A673 (cell line): ENCODE results near the gene PRKCH. TPM values are rescaled to one million over a fixed set of nuclear protein-coding genes. Genes with fewer than 3 reads are reported as not detected.

ENCODE experiments used
- BruUV-seq: library from RNA; stranded (reverse); fragments of 400-500 nt; replicated peaks from 2 replicates; lab custom pipeline; 2021; lab: Mats Ljungman, UMichigan
- CTCF ChIA-PET: fragments of 300-600 bp; sonication (Branson Sonifier 250); formaldehyde crosslinking; loops from one replicate; lab custom pipeline; 2022; ENCODE audit warnings: antibody characterized with exemption; lab: Charles Lee
- POLR2A ChIA-PET: fragments of 300-600 bp; sonication (Branson Sonifier 250); formaldehyde crosslinking; loops from one replicate; lab custom pipeline; 2022; ENCODE audit warnings: antibody characterized with exemption; ENCODE audit not compliant: low non-redundant PET; lab: Charles Lee
- DNase-seq: peaks from one replicate; pipeline ENCODE4 v3.0.0-alpha.2; 2015; ENCODE audit warnings: low spot score
- H3K27ac ChIP-seq: fragments of 200-600 bp; sonication (generic); 2 replicates; pipeline ENCODE4 v1.5.1; 2016; ENCODE audit warnings: mixed run types, low read depth, mild to moderate bottlenecking, mixed read lengths, antibody characterized with exemption, low read length; ENCODE audit not compliant: poor library complexity, severe bottlenecking
- H3K27me3 ChIP-seq: fragments of 200-600 bp; sonication (generic); replicated peaks from 2 replicates; pipeline ENCODE4 v1.6.1; 2017; ENCODE audit warnings: mixed run types, low read depth, mild to moderate bottlenecking, mixed read lengths, antibody characterized with exemption, low read length; ENCODE audit not compliant: insufficient read depth, poor library complexity
- H3K36me3 ChIP-seq: fragments of 200-600 bp; sonication (generic); 2 replicates; pipeline ENCODE4 v1.6.1; 2016; ENCODE audit warnings: mixed run types, mild to moderate bottlenecking, mixed read lengths, antibody characterized with exemption, low read length; ENCODE audit not compliant: insufficient read depth, poor library complexity, severe bottlenecking
- H3K4me1 ChIP-seq: fragments of 200-600 bp; sonication (generic); 2 replicates; pipeline ENCODE4 v1.6.1; 2017; ENCODE audit warnings: mixed run types, mild to moderate bottlenecking, mixed read lengths, antibody characterized with exemption, low read length; ENCODE audit not compliant: insufficient read depth, poor library complexity, severe bottlenecking
- H3K4me3 ChIP-seq: fragments of 200-600 bp; sonication (generic); 2 replicates; pipeline ENCODE4 v1.5.1; 2016; ENCODE audit warnings: low read depth, mixed run types, mild to moderate bottlenecking, mixed read lengths, low read length; ENCODE audit not compliant: poor library complexity, severe bottlenecking
- H3K9me3 ChIP-seq: fragments of 200-600 bp; sonication (generic); 2 replicates; pipeline ENCODE4 v1.6.1; 2016; ENCODE audit warnings: mixed run types, low read depth, mild to moderate bottlenecking, mixed read lengths, antibody characterized with exemption, low read length; ENCODE audit not compliant: poor library complexity, severe bottlenecking
- CTCF ChIP-seq: fragments of 300-800, 200-600 bp; sonication (generic); conservative IDR thresholded peaks from 2 replicates; pipeline ENCODE4 v1.5.1; 2017; ENCODE audit warnings: low read depth, mild to moderate bottlenecking, antibody characterized with exemption, low read length, moderate library complexity, mixed read lengths
- EZH2 ChIP-seq: fragments of 200-600 bp; sonication (generic); IDR thresholded peaks from 2 replicates; pipeline ENCODE4 v1.6.1; 2017; ENCODE audit warnings: borderline replicate concordance, low read depth, mild to moderate bottlenecking, mixed read lengths, antibody characterized with exemption, low read length; ENCODE audit not compliant: poor library complexity, severe bottlenecking
- intact Hi-C: fragments of 100-400 bp; cut with micrococcal nuclease; formaldehyde crosslinking; loops from one replicate; pipeline ENCODE4 v1.10.0; 2022; ENCODE audit not compliant: unreplicated experiment
- total RNA-seq: library from RNA; stranded (reverse); gene quantifications from 2 replicates; pipeline ENCODE4 v1.2.3, GENCODE V29; 2021

Gene PRKCH
- total RNA-seq, 1 experiment from 2014 or later, result 1.8 TPM

- TF ChIP-seq CTCF (no peak), EZH2 (no peak)
- peaks cover 26% of the 10 kb centered on the region for H3K4me1 ChIP-seq
- CTCF ChIA-PET, result interaction anchor here (0.5 kb wide), 1 partner anchor 348 kb away, joined by 6 read pairs; no protein-coding TSS in a partner anchor
- H3K4me3 ChIP-seq, result no peak overlapping the region
- POLR2A ChIA-PET, result no interaction called here
- no TSS peak for BruUV-seq
- no peaks in the 10 kb centered on the region for H3K9me3 ChIP-seq
- H3K27ac ChIP-seq, result no peak overlapping the region
- no peaks in the 10 kb centered on the region for H3K27me3 ChIP-seq
- no peaks in the 10 kb centered on the region for H3K36me3 ChIP-seq
- intact Hi-C loops, result no loop called here
- no peak for DNase-seq
Observed at GRCh38 chr14:61434311-61434710, 112.9 kb downstream of the PRKCH start.

- BruUV-seq, result no TSS peak
- Histone ChIP-seq H3K4me1 (peaks cover 35% of the 10 kb centered on the region), H3K9me3 (no peaks in the 10 kb centered on the region), H3K36me3 (no peaks in the 10 kb centered on the region), H3K27me3 (no peaks in the 10 kb centered on the region), H3K4me3 (no peak overlapping the region), H3K27ac (no peak overlapping the region)
- CTCF ChIA-PET, result no interaction called here
- POLR2A ChIA-PET, result no interaction called here
- intact Hi-C loops, result no loop called here
- TF ChIP-seq EZH2 (no peak), CTCF (no peak)
- DNase-seq, result no peak
Observed at GRCh38 chr14:61435563-61436337, 114.4 kb downstream of the PRKCH start.

GRCh38 chr14:61437381-61437780 is 116.0 kb downstream of the PRKCH start:
- DNase-seq, result no peak
- no TSS peak for BruUV-seq
- no peaks in the 10 kb centered on the region for H3K27me3 ChIP-seq
- H3K9me3 ChIP-seq, result no peaks in the 10 kb centered on the region
- peaks cover 35% of the 10 kb centered on the region for H3K4me1 ChIP-seq
- no peaks in the 10 kb centered on the region for H3K36me3 ChIP-seq
- POLR2A ChIA-PET, result interaction anchor here (0.6 to 0.7 kb wide), 2 partner anchors 145 to 282 kb away, joined by 4 to 15 read pairs; no protein-coding TSS in a partner anchor
- TF ChIP-seq EZH2 (no peak), CTCF (no peak)
- intact Hi-C loops, result no loop called here
- H3K27ac ChIP-seq, result no peak overlapping the region
- CTCF ChIA-PET, result no interaction called here
- no peak overlapping the region for H3K4me3 ChIP-seq
